HG02852 (cell line): ENCODE results near the gene ZXDA.
A peak's percentile ranks its signal among the peaks of the same experiment; 100 is the strongest.
"Not testable (repeated sequence)": the region's sequence is repeated elsewhere in the genome, so short reads cannot be mapped to it uniquely, and the experiment has no call there.

Experiments
- ATAC-seq: cut with Tn5 transposase; IDR thresholded peaks from one replicate; pipeline ENCODE4 v1.9.1; 2021; ENCODE audit warnings: mild to moderate bottlenecking, moderate library complexity; ENCODE audit not compliant: unreplicated experiment

Gene ZXDA

DNA sequence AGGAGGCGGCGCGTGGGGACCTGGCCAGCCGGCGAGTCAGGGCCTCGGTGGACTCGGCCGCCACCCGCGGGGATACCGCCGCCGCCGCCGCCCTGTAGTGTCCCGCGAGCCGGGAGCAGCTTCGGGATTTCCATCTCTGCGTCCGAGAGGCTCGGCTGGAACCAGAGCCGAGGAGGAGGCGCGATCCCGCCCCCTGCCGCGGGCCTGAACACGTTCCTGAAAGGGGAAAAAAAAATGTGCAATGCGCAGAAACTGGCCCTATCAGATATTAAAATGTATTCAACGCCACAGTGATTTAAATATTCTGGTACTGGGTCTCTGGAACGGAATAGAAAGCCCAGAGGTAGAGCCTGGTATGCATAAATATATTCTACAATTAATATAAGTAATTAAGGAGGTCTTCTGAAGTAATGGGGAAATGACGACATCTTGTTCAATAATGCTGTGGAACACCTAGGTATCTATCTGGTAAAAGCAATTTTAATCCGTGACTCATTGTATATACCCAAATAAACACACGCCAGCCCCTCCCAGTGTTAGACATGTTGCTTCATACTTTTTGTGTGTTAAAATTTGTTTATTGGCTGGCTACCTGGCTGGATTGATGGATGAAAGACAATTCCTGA is at the start of gene ZXDA:
Gene ZXDA (minus strand): TSS at position 172 of the 626 bp plus-strand sequence. CDS start 38 bp downstream, at position 134.
- ATAC-seq, result peak; percentile 56

DNA sequence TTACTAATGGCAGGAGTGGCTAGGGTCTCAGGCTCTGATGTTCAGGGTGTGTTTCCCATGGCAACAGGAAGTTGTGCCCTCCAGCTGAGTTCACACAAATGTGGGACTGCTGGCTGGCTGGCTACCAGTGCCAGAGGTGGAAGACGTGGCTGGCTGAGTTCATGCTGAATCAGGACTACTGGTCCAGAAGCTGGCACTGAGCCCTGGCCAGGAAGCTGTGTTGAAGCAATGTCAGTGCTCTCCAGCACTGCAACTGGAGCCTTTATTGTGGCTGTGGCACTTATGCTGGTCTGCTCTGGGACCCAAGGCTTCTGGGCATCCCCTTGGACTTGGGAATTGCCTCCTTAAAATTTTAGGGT is 42.0 kb upstream of the ZXDA start:
- ATAC-seq, result no peak

GRCh38 chrX:57951666-57952319 is 41.5 kb upstream of the ZXDA start:
- no peak for ATAC-seq

GRCh38 chrX:57933321-57933720 is 23.1 kb upstream of the ZXDA start:
- ATAC-seq, result no peak

DNA sequence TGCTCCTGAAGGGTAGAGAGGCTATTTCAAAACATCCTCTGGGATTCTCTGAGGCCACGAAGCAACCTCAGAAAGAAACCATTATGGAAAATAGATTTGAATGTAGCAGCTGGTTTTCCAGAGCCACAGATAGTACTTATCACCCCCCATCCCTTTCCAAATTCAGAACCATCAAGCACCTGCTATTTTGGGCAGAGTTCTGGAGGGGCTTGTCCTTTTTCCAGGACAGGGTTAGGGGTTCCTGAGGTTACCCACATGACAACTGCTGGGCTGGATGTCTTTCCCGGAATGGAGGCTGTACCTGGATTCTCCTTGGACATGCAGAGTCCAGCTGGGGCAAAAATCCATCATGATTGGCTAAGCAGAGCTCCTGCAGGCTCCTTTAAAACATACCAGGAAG is 22.0 kb upstream of the ZXDA start:
- ATAC-seq, result no peak

- ATAC-seq, result no peak
Observed at GRCh38 chrX:57930051-57930450, 19.8 kb upstream of the ZXDA start.

DNA sequence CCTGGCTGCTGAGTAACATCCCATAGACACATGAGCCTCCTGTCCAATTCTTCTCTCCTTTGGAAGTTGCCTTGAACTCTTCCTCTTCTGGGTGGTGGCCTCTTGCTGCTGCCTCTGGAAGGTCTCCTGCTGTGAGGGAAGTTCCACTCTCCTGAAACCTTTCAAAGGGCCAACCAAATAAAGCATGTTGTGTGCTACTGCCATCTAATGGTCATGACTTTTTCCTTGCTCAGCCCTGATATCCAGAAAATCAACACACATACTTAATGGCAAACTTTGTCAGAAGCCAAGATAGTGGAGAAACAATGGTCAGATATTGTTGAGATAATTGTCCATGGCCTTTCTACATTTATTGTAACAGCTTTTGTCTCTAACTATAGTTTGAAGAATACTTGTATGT is 19.1 kb upstream of the ZXDA start:
- peak; percentile 59 for ATAC-seq

GRCh38 chrX:57925806-57926205 is 15.5 kb upstream of the ZXDA start:
- ATAC-seq, result no peak

DNA sequence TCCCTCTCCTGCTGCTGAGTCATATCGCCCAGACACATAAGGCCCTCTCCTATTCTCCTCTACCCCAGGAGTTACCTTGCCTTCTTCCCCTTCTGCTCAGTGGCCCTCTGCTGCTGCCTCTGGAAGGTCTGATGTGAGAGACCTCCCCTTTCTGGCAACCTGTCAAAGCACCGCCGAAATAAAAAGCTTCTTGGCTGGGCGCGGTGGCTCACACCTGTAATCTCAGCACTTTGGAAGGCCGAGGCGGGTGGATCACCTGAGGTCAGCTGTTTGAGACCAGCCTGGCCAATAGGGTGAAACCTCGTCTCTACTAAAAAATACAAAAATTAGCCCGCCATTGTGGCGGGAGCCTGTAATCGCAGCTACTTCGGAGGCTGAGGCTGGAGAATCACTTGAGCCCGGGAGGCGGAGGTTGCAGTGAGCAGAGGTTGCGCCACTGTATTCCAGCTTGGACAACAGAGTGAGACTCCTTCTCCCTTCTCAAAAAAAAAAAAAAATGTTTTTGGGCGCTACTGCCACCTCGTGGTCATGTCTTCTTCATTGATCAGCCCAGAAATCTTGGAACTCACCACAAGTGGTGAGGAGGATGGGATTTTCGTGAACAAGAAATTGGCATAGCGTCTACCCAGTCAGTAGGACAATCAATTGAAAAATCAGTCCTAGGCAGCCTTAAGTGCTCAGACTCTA is 8.6 kb upstream of the ZXDA start:
- ATAC-seq, result peak; percentile 44

DNA sequence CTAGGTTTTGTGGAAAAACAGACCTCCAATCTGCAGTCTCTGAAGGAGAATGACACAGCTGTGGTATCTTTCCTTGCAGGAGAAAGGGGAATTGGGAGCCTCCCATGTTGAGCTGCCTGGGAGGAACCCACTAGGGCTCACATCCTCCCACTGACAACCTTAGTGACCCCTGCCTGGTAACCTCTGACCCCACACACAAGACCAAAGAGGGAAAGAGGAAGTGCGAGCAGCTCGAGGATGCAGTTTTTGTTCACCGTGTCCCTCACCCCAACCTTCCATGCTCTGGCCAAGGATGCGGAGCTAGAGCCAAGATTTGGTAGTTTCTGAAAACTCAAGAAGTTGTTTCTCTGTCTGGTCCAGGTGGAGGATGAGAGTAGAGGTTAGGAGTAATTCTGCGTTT is 5.4 kb upstream of the ZXDA start:
- ATAC-seq, result no peak

- ATAC-seq, result peak; percentile 81
Observed at GRCh38 chrX:57909595-57910286, 517 bp downstream of the ZXDA start.

DNA sequence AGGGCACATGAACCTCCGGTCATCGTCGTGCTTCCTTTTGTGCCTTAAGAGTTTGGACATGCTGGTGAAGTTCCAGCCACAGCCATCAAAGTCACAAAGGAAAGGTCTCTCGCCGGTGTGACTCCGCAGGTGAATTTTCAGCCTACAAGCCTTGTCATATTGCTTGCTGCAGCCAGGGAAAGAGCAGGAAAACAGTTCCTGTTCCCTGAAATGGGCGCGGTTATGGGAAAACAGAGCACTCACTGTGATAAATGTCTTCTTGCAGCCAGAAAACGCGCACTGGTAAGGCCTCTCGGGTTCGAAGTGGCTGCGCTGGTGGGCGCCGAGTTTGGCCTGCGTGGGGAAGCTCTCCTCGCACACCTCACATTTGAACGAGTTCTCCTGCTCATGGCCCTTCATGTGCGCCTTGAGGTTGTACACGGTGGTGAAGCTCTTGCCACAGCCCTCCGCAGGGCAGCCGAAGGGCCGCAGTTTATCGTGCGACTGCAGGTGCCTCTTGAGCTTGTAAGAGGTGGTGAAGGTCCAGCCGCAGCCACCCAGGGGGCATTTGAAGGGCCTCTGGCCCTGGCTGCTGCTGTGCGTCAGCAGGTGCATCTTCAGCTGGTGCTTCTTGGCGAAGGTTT is 1.2 kb downstream of the ZXDA start:
- ATAC-seq, result not testable (repeated sequence)

GRCh38 chrX:57906790-57907189 is 3.5 kb downstream of the ZXDA start:
- no peak for ATAC-seq

GRCh38 chrX:57905141-57905540 is 5.1 kb downstream of the ZXDA start:
- no peak for ATAC-seq

DNA sequence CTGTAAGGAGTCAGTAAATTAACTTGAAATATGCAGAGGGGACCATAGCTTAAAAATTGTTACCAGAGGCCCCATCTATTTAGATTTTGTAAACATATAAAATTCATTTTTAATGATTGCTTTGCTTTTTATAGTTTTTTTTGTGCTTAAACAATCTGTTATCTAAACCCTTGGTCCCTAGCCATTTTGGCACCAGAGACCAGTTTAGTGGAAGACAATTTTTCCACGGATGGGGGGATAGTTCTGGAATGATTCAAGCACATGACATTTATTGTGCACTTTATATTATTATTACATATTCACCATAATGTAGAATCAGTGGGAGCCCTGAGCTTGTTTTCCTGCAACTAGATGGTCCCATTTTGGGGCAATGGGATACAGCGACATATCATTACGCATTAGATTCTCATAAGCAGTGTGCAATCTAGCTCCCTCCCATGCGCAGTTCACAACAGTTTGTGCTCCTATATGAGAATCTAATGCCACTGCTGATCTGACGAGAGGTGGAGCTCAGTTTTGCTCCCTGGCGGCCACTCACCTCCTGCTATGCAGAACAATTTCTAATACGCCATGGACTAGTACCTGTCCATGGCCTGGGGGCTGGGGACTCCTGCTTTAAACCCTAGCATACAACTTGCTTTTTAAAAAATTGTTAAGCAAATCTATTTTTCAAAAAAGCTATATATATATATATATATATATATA is 5.9 kb downstream of the ZXDA start:
- no peak for ATAC-seq

- no peak for ATAC-seq
Observed at GRCh38 chrX:57902633-57903032, 7.6 kb downstream of the ZXDA start.

- ATAC-seq, result no peak
Observed at GRCh38 chrX:57901466-57901865, 8.8 kb downstream of the ZXDA start.

DNA sequence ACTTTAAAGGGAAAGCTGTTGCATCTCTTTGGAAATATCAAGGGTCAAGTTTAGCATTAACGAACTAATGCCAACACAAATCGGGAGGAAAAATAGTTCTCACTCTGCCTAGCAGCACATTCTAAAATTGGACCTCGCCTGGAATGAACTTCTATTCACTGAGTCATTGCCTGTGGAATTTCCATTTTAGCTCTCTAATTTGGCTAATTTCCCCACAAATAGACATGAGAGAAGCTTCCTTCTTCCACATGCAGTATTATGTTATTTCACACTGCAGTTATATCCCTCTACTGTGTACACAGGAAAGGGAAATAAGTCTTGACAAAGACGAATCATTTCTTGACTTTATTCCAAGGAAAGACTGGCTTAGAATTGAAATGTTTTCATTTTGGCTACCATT is 9.3 kb downstream of the ZXDA start:
- ATAC-seq, result no peak

DNA sequence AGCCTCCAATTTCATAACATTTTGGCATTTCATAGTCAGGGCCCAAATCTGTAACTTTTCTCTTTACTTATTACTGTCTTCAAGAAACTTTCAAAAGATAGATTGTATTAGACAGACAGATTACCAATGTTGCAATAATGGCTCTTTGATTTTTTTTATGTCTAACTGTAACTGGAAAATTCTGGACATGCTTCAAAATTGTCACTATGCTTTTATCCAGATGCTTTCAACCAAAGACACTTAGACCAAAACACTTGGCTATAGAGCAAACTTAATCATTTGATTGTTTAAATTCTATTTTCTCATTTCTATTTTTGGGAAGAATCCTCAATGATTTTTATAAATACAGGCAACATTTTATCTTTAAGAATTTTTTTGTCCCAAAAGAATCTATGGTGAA is 10.4 kb downstream of the ZXDA start:
- ATAC-seq, result no peak

DNA sequence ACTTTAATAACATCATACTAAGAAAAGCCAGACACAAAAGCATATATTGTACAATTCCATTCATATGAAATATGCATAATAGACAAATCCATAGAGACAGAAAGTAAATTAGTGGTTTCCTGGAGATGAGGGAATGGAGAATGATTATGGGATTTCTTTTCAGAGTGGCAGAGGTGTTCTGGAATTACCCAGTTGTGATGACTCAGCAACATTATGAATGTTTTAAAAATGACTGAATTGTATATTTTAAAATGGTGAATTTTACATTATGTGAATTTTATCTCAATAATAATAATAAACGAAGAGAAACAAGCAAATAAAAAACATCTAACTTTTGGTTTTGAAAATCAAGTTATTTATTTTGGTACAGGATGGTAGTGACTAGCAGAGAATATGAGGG is 11.2 kb downstream of the ZXDA start:
- ATAC-seq, result no peak

- no peak for ATAC-seq
Observed at GRCh38 chrX:57871463-57871862, 38.8 kb downstream of the ZXDA start.
